Right lobe of liver (tissue), 6 donors: ENCODE data around the gene RPTOR. TPM values are rescaled to one million over a fixed set of nuclear protein-coding genes. Genes with fewer than 3 reads are reported as not detected.

Experiments used
- ATAC-seq, 4 donors: fragments of 200-7000 bp; cut with Tn5 transposase; one replicate each; pipeline ENCODE4 v1.9.1; 2020; ENCODE audit warnings: mild to moderate bottlenecking in 4 of 4, moderate library complexity in 4 of 4
- DNase-seq, 3 donors: peaks; one replicate each; pipeline ENCODE4 v3.0.0-alpha.2; 2020
- H3K27ac ChIP-seq, 3 donors: fragments of 200-600 bp; one replicate each; pipeline ENCODE4 v1.8.0; 2022
- H3K27me3 ChIP-seq, 2 donors: fragments of 200-600 bp; one replicate each; pipeline ENCODE4 v1.8.0; 2022
- H3K36me3 ChIP-seq, 4 donors: fragments of 200-600 bp; sonication (generic) in 1 of 4; one replicate each; pipeline versions ENCODE4 v1.5.1 to v1.8.0; 2017 to 2022; ENCODE audit warnings: control low read depth in 1 of 4
- H3K4me1 ChIP-seq, 4 donors: fragments of 200-600 bp; sonication (generic) in 1 of 4; one replicate each; pipeline versions ENCODE4 v1.5.1 to v1.8.0; 2017 to 2022; ENCODE audit warnings: control low read depth in 1 of 4
- H3K4me3 ChIP-seq, 3 donors: fragments of 200-600 bp; one replicate each; pipeline ENCODE4 v1.8.0; 2022
- H3K9me3 ChIP-seq, 4 donors: fragments of 200-600 bp; sonication (generic) in 1 of 4; one replicate each; pipeline versions ENCODE4 v1.5.1 to v1.8.0; 2017 to 2022; ENCODE audit warnings: control low read depth in 1 of 4
- CTCF ChIP-seq, 4 donors: fragments of 200-600 bp in 3 of 4; fragments of 450-650 bp in 1 of 4; IDR thresholded peaks; one replicate each; pipeline versions ENCODE4 v1.5.1 to v1.8.0; 2016 to 2022; ENCODE audit warnings: antibody characterized with exemption in 4 of 4, mild to moderate bottlenecking in 2 of 4
- POLR2A ChIP-seq: fragments of 450-650 bp; IDR thresholded peaks from one replicate; pipeline ENCODE4 v1.6.1; 2017; ENCODE audit warnings: antibody characterized with exemption, mild to moderate bottlenecking
- WGBS: methylation state at CpG from one replicate; pipeline ENCODE4 v1.1.6; 2018; ENCODE audit warnings: low coverage, low lambda C conversion rate; ENCODE audit not compliant: insufficient coverage; ENCODE audit errors: missing lambda C conversion rate; 5-methylcytosine and 5-hydroxymethylcytosine counted together
- intact Hi-C, 2 donors: fragments of 100-400 bp; cut with DNase I; formaldehyde crosslinking; loops; one replicate each; pipeline versions ENCODE4 v1.11.2 to v1.14.1; 2022
- total RNA-seq, 6 experiments: library from RNA; depleted of rRNA in 2 of 6; stranded (reverse); fragments of >200 nt in 2 of 6; fragmentation: NEBNext Ultra II Directional in 3 of 6; extraction: Animal tissue kit (Norgen Biotek cat#: 25700) in 3 of 6; gene quantifications; one replicate each; pipeline versions ENCODE4 v1.1.0 to v1.2.4, GENCODE V29; 2016 to 2023
- donor health status: DM: no; HTN: yes; CAD: no.
- donor health status: DM: no; HTN: no; CAD: no.
- donor health status: DM: no; HTN: no; CAD: no.
- donor health status: DM: no; HTN: yes; CAD: no.
- donor health status: DM: no; HTN: yes; CAD: no.

RPTOR gene
- total RNA-seq, 6 experiments from 2014 or later = 13.1 to 24.0 (median 15.5) TPM

- peak in 1 of 4 donors; percentile 46 for ATAC-seq
- no peak overlapping the region for H3K4me3 ChIP-seq
- intact Hi-C loops = no loop called here
- WGBS = 87% methylated on average over 7 of the region's 12 CpGs
- H3K36me3 ChIP-seq = no peaks in the 10 kb centered on the region
- no peak for TF ChIP-seq POLR2A
- TF ChIP-seq CTCF (IDR thresholded peaks at IDR 0.05) = no peak
- no peaks in the 10 kb centered on the region for H3K4me1 ChIP-seq
- H3K9me3 ChIP-seq = no peaks in the 10 kb centered on the region
- H3K27me3 ChIP-seq = no peaks in the 10 kb centered on the region
- no peak for DNase-seq
- H3K27ac ChIP-seq = no peak overlapping the region
Measured at GRCh38 chr17:80565343-80566053, 20.9 kb downstream of the RPTOR start.

GRCh38 chr17:80566054-80566400, 21.4 kb downstream of the RPTOR start:
- Histone ChIP-seq H3K27me3 (no peaks in the 10 kb centered on the region), H3K27ac (no peak overlapping the region), H3K4me1 (no peaks in the 10 kb centered on the region), H3K9me3 (no peaks in the 10 kb centered on the region), H3K36me3 (no peaks in the 10 kb centered on the region), H3K4me3 (no peak overlapping the region)
- WGBS = 78% methylated on average over 5 of the region's 5 CpGs
- TF ChIP-seq POLR2A (no peak), CTCF (IDR thresholded peaks at IDR 0.05) (no peak)
- DNase-seq (no peak), ATAC-seq (no peak)
- intact Hi-C loops = no loop called here

GRCh38 chr17:80568246-80568645, 23.6 kb downstream of the RPTOR start:
- DNase-seq (no peak), ATAC-seq (no peak)
- TF ChIP-seq POLR2A (no peak), CTCF (IDR thresholded peaks at IDR 0.05) (no peak)
- no peaks in the 10 kb centered on the region for H3K27me3 ChIP-seq
- no peak overlapping the region for H3K27ac ChIP-seq
- H3K9me3 ChIP-seq = no peaks in the 10 kb centered on the region
- intact Hi-C loops = no loop called here
- H3K4me1 ChIP-seq = no peaks in the 10 kb centered on the region
- no peaks in the 10 kb centered on the region for H3K36me3 ChIP-seq
- H3K4me3 ChIP-seq = no peak overlapping the region

- Histone ChIP-seq H3K4me3 (no peak overlapping the region), H3K27me3 (no peaks in the 10 kb centered on the region), H3K4me1 (no peaks in the 10 kb centered on the region), H3K36me3 (no peaks in the 10 kb centered on the region), H3K9me3 (no peaks in the 10 kb centered on the region), H3K27ac (no peak overlapping the region)
- no peak for TF ChIP-seq CTCF (IDR thresholded peaks at IDR 0.05)
- no peak for TF ChIP-seq POLR2A
- DNase-seq (no peak), ATAC-seq (no peak)
- intact Hi-C loops = loop anchor here in 1 of 2 donors (10.0 kb wide), 1 partner anchor 145 kb away; no protein-coding TSS in a partner anchor
- WGBS = 76% methylated on average over 7 of the region's 9 CpGs
Measured at GRCh38 chr17:80569924-80570323, 25.3 kb downstream of the RPTOR start.
